Measurements from ENCODE around the gene ABO.
"Not testable (repeated sequence)": the region's sequence is repeated elsewhere in the genome, so short reads cannot be mapped to it uniquely, and the experiment has no call there.

Gene ABO

GRCh38 chr9:133275105-133276000, at the start of gene ABO:
Gene ABO (minus strand): TSS chr9:133275201.
- no peak for DNase-seq

DNA sequence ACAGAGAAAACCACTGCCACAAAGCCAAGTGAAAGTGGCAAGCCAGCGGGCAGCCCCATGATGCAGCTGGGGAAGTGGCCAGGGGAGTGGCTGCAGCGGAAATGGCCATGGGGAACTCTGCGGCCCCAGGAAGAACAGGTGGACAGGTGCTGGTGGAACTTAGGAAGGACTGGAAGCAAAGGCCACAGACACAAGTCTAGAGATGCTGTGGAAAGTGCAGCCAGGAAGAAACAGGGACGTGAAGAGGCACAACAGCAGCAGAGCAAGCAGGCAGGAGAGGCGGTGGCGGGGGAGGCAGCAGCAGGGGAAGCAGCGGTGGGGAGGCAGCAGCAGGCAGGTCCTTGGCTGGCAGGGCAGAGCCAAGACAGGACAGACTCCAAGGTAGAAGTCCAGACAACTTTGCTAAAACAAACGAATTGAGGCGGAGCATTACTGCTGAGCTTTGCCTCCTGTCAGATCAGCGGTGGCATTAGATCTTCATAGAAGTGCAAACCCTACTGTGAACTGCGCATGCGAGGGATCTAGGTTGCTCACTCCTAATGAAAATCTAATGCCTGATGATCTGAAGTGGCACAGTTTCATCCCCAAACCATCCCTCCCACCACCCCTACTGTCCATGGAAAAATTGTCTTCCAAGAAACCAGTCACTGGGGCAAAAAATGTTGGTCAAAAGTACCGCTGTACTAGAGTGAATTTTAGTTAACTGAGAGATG, 49.1 kb upstream of the ABO start:
- no peak for DNase-seq

- no peak for DNase-seq
These were observed 48.2 kb upstream of the ABO start for GRCh38 chr9:133323211-133323610.

GRCh38 chr9:133322701-133323100, 47.7 kb upstream of the ABO start:
- no peak for DNase-seq

DNA sequence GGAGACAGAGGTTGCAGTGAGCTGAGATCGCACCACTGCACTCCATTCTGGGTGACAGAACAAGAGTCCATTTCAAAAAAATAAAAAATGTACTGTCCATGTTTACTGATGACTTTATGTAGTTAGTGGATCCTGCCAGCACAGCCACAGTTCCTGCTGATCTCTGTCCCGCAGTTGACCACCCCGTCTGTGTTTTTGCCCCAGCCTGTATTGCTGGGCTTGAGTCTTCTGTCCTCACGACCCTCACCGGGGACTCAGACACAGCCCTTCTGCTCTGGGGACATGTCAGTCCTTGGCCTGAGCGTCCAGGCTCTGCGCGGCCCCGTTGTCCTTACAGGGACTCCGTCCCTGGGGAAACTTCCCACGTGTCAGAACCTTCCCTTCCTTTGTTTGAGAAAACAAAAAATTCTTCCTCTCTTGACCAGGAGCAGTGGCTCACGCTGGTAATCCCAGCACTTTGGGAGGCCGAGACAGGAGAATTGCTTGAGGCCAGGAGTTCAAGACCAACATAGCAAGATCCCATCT, 46.5 kb upstream of the ABO start:
- no peak for DNase-seq

DNA sequence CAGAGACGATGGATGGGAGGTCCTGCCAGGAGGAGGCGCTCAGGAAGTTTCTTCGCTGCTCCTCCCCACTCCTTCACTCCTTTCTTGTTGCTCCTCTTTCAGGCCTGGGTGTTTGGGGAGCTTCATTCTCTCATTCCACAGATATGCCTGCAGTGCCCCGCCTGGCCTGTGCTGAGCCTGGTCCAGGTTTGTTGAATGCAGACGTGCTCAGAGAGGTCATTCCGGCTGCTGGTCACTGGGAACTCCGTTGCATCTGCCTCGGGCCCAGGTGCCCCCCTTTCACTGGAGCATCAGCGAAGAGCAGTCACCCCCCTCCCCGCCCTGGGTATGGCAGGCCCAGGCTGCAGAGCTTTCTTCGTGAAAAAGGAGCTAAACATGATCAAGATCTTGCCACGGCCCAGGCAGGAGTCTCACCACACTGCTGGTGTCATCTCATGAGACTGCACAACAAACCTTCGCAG, 45.5 kb upstream of the ABO start:
- no peak for DNase-seq

DNA sequence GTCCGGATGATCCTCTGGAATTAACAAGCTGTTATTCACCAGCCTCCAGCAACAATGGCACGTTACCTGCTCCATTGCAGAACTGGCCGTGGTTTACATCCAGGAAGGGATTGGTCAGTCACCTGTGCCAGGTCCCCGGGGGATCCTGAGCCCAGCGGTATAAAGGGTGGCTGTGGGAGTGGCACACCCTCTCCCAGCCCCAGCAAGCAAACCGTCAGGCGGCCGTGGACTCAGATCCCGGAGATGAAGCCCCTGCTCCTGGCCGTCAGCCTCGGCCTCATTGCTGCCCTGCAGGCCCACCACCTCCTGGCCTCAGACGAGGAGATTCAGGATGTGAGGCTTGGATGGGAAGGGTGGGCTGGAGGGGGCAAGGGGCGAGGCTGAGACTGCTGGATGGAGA, 42.5 kb upstream of the ABO start:
- not testable (repeated sequence) for DNase-seq

- no peak for DNase-seq
These were observed 41.0 kb upstream of the ABO start for GRCh38 chr9:133315997-133316396.

GRCh38 chr9:133309608-133310007, 34.6 kb upstream of the ABO start:
- no peak for DNase-seq

DNA sequence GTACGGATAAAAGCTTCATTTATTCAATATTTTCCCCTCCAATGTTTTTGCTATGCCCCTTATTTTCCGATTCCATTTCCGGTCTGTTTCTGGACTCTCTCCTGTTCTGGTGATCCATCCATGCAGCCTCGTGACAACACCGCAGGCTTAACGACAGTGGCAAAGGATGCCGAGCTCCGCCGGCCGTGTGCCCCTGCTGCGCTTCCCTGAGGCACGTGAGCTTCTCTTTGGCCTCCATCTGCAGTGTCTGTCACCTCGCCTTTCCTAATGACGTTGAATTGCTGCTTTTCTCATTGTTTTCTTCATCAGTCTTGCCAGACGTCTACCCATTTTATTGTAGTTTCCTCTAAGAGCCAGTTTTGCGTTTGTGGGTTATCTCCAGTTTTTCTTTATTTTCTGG, 32.3 kb upstream of the ABO start:
- no peak for DNase-seq

DNA sequence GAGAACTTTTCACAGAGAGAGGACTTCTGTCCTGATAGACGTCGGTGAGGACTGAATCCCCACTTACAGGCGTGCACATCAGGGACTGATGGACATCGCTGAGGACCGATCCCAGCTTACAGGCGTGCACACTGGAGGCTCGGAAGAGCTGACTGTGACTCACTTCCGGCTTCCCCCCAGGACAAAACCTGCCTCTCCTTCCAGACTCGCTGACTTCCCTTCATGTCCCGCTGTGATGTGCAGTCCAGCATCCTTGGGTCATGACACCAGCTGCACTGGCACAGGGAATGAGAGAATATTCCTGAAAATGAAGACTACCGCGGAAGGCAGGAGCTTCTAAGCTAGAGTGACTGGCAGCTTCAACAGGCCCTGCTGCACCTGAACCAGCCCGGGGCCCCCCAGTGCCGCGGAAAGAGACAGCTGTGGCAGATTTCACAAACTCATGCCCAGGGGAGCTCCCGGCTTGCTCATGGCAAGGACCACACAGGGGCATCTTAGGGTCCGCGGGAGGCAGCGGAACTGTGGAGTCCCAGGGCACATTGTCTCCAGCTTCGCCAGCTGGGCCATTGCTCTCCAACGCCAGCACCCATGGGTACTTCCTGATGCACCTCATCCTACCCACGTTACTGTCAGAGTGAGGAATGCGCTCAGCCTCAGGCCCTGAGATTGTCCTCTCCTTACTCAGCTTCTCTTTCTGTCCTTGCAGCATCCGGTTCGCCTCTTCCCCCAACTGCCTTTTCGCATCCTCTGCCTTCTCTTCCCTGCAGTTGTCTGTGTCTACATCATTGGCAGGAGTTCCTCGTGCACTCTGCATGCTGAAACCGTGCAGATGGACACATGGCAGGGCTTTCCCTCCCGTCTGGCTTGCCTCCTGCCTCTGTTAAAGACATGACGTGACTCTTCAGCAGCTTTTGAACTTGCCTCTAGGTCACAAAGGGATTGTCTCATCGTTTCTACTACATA, 31.5 kb upstream of the ABO start:
- DNase-seq = no peak

- DNase-seq = no peak
These were observed 30.7 kb upstream of the ABO start for GRCh38 chr9:133305731-133306130.

DNA sequence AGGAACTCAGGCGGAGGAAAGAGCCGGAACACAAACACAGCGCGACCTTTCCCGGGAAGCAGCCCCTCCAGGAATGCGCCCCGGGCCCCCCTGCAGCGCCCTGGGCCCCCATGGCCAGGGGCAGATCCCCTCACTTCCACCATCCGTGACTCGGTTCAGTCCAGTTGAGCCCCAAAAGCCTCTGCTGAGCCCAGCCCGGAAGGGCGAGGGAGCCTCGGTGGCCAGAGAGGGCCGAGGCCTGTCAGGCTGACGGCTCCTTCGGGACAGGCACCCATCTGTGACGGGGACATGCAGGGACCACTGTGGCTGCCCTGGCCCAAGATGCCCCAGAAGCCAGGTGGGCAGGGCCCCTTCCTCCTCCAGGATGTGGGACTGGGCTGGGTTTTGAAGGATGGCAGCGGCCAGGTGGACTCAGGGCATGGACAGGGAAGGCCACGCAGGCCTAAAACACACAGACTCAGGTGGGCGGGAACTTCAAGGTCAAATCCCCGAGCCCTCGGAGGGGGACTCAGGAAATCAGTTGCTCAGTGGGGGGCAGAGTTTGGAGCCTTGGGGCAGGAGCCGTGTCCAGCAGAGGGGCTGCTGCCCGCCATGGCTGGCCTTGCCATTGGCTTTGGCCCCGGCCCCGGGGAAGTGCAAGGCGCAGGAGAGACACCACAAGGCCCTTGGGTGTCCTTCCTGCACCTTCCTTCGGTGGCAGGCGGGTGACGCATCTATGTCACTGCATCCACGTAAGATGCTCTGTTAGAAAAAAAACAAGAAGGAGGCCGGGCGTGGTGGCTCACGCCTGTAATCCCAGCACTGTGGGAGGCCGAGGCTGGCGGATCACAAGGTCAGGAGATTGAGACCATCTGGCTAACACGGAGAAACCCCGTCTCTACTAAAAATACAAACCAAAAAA, 29.7 kb upstream of the ABO start:
- no peak for DNase-seq

DNA sequence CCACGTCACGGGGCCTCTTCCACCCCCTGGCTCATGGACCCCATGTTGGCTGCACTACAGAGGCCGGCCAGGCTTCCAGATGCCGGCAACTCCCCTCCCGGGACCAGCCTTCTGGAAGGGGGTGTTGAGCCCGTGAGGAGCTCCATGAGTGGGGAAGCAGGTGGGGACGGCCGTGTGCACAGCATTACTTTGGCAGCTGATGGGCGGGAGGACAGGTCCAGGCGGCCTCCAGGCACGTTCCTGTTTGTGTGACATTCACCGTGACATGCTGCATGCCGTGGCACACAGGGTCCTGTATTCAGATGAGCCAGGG, 29.1 kb upstream of the ABO start:
- DNase-seq = no peak

DNA sequence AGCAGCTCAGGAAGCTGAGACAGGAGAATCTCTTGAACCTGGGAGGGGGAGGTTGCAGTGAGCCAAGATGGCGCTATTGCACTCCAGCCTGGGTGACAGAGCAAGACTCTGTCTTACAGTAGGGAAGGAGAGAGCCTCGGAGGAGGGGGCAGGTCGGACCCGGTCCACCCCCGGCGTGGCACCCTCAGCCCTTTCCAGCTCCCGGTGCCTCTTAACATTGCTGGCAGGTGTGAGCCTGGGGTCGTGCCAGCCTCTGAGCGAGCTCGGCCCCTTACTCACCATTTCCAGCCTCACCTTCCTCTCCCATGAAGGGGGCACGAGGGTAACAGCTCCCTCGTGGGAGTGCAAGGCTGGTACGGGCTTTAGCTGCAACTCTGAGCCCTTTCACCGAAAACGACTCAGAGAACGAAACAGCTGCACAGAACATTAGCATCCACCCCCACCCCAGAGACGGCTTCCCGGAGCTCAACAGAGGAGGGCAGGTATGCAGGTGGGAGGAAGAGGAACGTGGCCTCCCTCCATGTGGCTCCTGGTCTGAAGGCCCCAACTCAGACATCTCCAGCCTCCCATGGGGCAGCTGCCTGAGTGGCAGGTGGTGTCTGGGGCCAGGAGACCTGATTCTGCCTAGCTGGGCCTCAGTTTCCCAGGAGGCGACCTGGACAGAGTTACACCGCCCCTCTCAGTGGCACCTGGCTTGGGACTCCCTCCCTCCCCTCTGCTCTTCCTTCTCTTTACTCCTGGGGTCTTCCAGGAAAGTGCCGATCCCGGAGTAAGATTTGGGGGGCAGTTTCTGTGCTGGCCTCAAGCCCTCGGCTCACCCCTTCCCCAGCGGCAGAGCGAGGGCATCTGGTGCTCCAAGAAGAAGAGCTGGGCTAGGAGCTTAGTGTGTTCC, 28.5 kb upstream of the ABO start:
- DNase-seq = no peak

GRCh38 chr9:133301253-133302230, 26.5 kb upstream of the ABO start:
- DNase-seq = no peak

DNA sequence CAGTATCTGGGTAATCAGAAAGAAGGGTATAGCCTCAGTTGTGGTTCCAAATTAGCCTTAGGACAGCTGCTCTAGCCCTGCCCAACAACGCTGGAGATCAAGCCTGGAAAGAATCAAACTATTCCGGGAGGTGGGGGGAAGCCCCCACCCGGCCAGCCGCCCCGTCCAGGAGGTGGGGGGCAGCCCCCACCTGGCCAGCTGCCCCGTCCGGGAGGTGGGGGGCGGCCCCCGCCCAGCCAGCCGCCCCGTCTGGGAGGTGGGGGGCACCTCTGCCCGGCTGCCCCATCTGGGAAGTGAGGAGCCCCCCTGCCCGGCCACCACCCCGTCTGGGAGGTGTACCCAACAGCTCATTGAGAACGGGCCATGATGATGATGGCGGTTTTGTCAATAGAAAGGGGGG, 25.0 kb upstream of the ABO start:
- DNase-seq = not testable (repeated sequence)

DNA sequence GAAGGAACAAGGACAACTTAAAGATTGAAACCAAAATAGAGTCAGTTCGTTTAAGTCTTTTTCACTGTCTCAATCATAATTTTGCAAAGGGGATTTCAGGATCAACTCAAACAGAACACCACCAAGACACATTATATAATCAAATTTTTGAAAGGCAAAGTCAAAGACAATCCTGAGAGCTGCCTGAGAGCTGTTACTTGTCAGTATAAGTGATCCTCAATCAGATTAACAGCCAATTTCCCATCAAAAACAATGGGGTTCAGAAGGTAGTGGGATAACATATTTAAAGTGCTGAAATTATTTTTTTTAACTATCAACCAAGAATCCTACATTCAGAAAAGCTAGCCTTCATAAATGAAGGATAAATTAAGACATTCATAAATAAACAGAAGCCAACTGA, 19.3 kb upstream of the ABO start:
- no peak for DNase-seq

GRCh38 chr9:133290751-133291302, 15.8 kb upstream of the ABO start:
- no peak for DNase-seq

Data from CD4-positive, alpha-beta T cell treated with Interleukin-1 beta for 1 hour (primary cell).